ENCODE measurements around the gene THG1L.

DNA sequence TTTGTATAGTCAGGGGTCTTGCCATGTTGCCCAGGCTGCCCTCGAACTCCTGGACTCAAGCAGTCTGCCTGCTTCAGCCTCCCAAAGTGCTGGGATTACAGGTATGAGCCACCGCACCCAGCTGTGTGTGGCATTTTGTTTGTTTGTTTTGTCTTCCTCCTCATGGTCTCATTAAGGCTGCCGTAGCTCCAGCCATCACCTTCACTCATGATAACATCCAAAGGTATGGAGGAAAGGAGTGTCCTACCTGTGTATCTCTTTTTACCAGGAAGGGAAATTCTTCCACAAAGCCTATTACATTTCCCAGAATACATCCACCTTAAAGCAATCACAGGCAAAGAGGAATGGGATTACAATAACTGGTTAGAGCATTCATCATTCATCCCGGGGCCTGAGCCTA lies 39.4 kb downstream of the THG1L start:
- TF ChIP-seq, protein P1, sequence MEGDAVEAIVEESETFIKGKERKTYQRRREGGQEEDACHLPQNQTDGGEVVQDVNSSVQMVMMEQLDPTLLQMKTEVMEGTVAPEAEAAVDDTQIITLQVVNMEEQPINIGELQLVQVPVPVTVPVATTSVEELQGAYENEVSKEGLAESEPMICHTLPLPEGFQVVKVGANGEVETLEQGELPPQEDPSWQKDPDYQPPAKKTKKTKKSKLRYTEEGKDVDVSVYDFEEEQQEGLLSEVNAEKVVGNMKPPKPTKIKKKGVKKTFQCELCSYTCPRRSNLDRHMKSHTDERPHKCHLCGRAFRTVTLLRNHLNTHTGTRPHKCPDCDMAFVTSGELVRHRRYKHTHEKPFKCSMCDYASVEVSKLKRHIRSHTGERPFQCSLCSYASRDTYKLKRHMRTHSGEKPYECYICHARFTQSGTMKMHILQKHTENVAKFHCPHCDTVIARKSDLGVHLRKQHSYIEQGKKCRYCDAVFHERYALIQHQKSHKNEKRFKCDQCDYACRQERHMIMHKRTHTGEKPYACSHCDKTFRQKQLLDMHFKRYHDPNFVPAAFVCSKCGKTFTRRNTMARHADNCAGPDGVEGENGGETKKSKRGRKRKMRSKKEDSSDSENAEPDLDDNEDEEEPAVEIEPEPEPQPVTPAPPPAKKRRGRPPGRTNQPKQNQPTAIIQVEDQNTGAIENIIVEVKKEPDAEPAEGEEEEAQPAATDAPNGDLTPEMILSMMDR (conservative IDR thresholded peaks at IDR 0.05 in 1 of 2, IDR thresholded peaks at IDR 0.05 in 1 of 2; ENCODE audit: low read depth in 1 of 2, low read length in 2 of 2): no peak
- TF ChIP-seq EZH2 (IDR thresholded peaks at IDR 0.05; ENCODE audit: low read length, missing control alignments): no peak

All from fibroblast of lung (primary cell).